ENCODE results near the gene CYP24A1. TPM values are rescaled to one million over a fixed set of nuclear protein-coding genes. Genes with fewer than 3 reads are reported as not detected.

The CYP24A1 gene
- total and polyA plus RNA-seq, 9 donors, result 0.49 to 1.2 (median 0.72) TPM

GRCh38 chr20:54203281-54203680 is 29.5 kb upstream of the CYP24A1 start:
- H3K9me3 ChIP-seq (replicated peaks; ENCODE audit: control insufficient read depth, low read depth, low read length), result no peaks in the 10 kb centered on the region
- H3K36me3 ChIP-seq (ENCODE audit: control insufficient read depth, insufficient read depth, low read length), result no peaks in the 10 kb centered on the region
- DNase-seq, result no peak
- no peak overlapping the region for H3K27ac ChIP-seq (ENCODE audit: low read length)
- no peak overlapping the region for H3K4me3 ChIP-seq (ENCODE audit: low read length)
- no peaks in the 10 kb centered on the region for H3K4me1 ChIP-seq (ENCODE audit: control insufficient read depth, insufficient read depth, low read length)
- no peaks in the 10 kb centered on the region for H3K27me3 ChIP-seq (ENCODE audit: control insufficient read depth, insufficient read depth, low read length)
- WGBS (ENCODE audit: insufficient coverage), result no CpG with 5 or more reads among the region's 5 CpGs

GRCh38 chr20:54201268-54201846 is 27.6 kb upstream of the CYP24A1 start:
- H3K27me3 ChIP-seq (ENCODE audit: control insufficient read depth, insufficient read depth, low read length), result no peaks in the 10 kb centered on the region
- no peaks in the 10 kb centered on the region for H3K4me1 ChIP-seq (ENCODE audit: control insufficient read depth, insufficient read depth, low read length)
- H3K9me3 ChIP-seq (replicated peaks; ENCODE audit: control insufficient read depth, low read depth, low read length), result no peaks in the 10 kb centered on the region
- WGBS (ENCODE audit: insufficient coverage), result 88% methylated on average over 3 of the region's 4 CpGs
- H3K36me3 ChIP-seq (ENCODE audit: control insufficient read depth, insufficient read depth, low read length), result no peaks in the 10 kb centered on the region
- H3K27ac ChIP-seq (ENCODE audit: low read length), result no peak overlapping the region
- DNase-seq, result no peak
- no peak overlapping the region for H3K4me3 ChIP-seq (ENCODE audit: low read length)

GRCh38 chr20:54200487-54201267 is 26.9 kb upstream of the CYP24A1 start:
- Histone ChIP-seq H3K36me3 (ENCODE audit: control insufficient read depth, insufficient read depth, low read length) (no peaks in the 10 kb centered on the region), H3K4me3 (ENCODE audit: low read length) (no peak overlapping the region), H3K27me3 (ENCODE audit: control insufficient read depth, insufficient read depth, low read length) (no peaks in the 10 kb centered on the region), H3K9me3 (replicated peaks; ENCODE audit: control insufficient read depth, low read depth, low read length) (no peaks in the 10 kb centered on the region), H3K4me1 (ENCODE audit: control insufficient read depth, insufficient read depth, low read length) (no peaks in the 10 kb centered on the region), H3K27ac (ENCODE audit: low read length) (no peak overlapping the region)
- no peak for DNase-seq
- 72% methylated on average over 5 of the region's 7 CpGs for WGBS (ENCODE audit: insufficient coverage)

- no peaks in the 10 kb centered on the region for H3K9me3 ChIP-seq (replicated peaks; ENCODE audit: control insufficient read depth, low read depth, low read length)
- H3K36me3 ChIP-seq (ENCODE audit: control insufficient read depth, insufficient read depth, low read length), result no peaks in the 10 kb centered on the region
- H3K27me3 ChIP-seq (ENCODE audit: control insufficient read depth, insufficient read depth, low read length), result no peaks in the 10 kb centered on the region
- 17% methylated on average over 2 of the region's 7 CpGs for whole genome bisulfite sequencing (ENCODE audit: insufficient coverage)
- DNase-seq, result peak; percentile 81
- peaks cover 7% of the 10 kb centered on the region for H3K4me1 ChIP-seq (ENCODE audit: control insufficient read depth, insufficient read depth, low read length)
- H3K27ac ChIP-seq (ENCODE audit: low read length), result no peak overlapping the region
- no peak overlapping the region for H3K4me3 ChIP-seq (ENCODE audit: low read length)
Measured at GRCh38 chr20:54199721-54200176, 26.0 kb upstream of the CYP24A1 start.

GRCh38 chr20:54199283-54199682 is 25.5 kb upstream of the CYP24A1 start:
- no peak for DNase-seq
- H3K36me3 ChIP-seq (ENCODE audit: control insufficient read depth, insufficient read depth, low read length), result no peaks in the 10 kb centered on the region
- H3K27me3 ChIP-seq (ENCODE audit: control insufficient read depth, insufficient read depth, low read length), result no peaks in the 10 kb centered on the region
- H3K27ac ChIP-seq (ENCODE audit: low read length), result no peak overlapping the region
- H3K9me3 ChIP-seq (replicated peaks; ENCODE audit: control insufficient read depth, low read depth, low read length), result no peaks in the 10 kb centered on the region
- H3K4me3 ChIP-seq (ENCODE audit: low read length), result no peak overlapping the region
- H3K4me1 ChIP-seq (ENCODE audit: control insufficient read depth, insufficient read depth, low read length), result peaks cover 10% of the 10 kb centered on the region
- WGBS (ENCODE audit: insufficient coverage), result 89% methylated on average over 5 of the region's 6 CpGs

GRCh38 chr20:54197621-54198604 is 24.1 kb upstream of the CYP24A1 start:
- no peaks in the 10 kb centered on the region for H3K27me3 ChIP-seq (ENCODE audit: control insufficient read depth, insufficient read depth, low read length)
- peaks cover 10% of the 10 kb centered on the region for H3K4me1 ChIP-seq (ENCODE audit: control insufficient read depth, insufficient read depth, low read length)
- no peak overlapping the region for H3K4me3 ChIP-seq (ENCODE audit: low read length)
- 68% methylated on average over 3 of the region's 13 CpGs for WGBS (ENCODE audit: insufficient coverage)
- no peaks in the 10 kb centered on the region for H3K36me3 ChIP-seq (ENCODE audit: control insufficient read depth, insufficient read depth, low read length)
- DNase-seq, result peak; percentile 60
- H3K9me3 ChIP-seq (replicated peaks; ENCODE audit: control insufficient read depth, low read depth, low read length), result no peaks in the 10 kb centered on the region
- H3K27ac ChIP-seq (ENCODE audit: low read length), result no peak overlapping the region

GRCh38 chr20:54195483-54196472 is 22.0 kb upstream of the CYP24A1 start:
- H3K9me3 ChIP-seq (replicated peaks; ENCODE audit: control insufficient read depth, low read depth, low read length), result no peaks in the 10 kb centered on the region
- H3K27ac ChIP-seq (ENCODE audit: low read length), result no peak overlapping the region
- no peaks in the 10 kb centered on the region for H3K36me3 ChIP-seq (ENCODE audit: control insufficient read depth, insufficient read depth, low read length)
- no peak overlapping the region for H3K4me3 ChIP-seq (ENCODE audit: low read length)
- no peak for DNase-seq
- H3K4me1 ChIP-seq (ENCODE audit: control insufficient read depth, insufficient read depth, low read length), result peaks cover 10% of the 10 kb centered on the region
- WGBS (ENCODE audit: insufficient coverage), result 78% methylated on average over 3 of the region's 13 CpGs
- H3K27me3 ChIP-seq (ENCODE audit: control insufficient read depth, insufficient read depth, low read length), result no peaks in the 10 kb centered on the region

- Histone ChIP-seq H3K27ac (ENCODE audit: low read length) (peak overlapping the region; percentile 65), H3K27me3 (ENCODE audit: control insufficient read depth, insufficient read depth, low read length) (no peaks in the 10 kb centered on the region), H3K4me1 (ENCODE audit: control insufficient read depth, insufficient read depth, low read length) (peaks cover 10% of the 10 kb centered on the region), H3K36me3 (ENCODE audit: control insufficient read depth, insufficient read depth, low read length) (no peaks in the 10 kb centered on the region), H3K9me3 (replicated peaks; ENCODE audit: control insufficient read depth, low read depth, low read length) (no peaks in the 10 kb centered on the region), H3K4me3 (ENCODE audit: low read length) (no peak overlapping the region)
- DNase-seq, result peak; percentile 91
- 37% methylated on average over 6 of the region's 11 CpGs for WGBS (ENCODE audit: insufficient coverage)
Measured at GRCh38 chr20:54194724-54195438, 21.1 kb upstream of the CYP24A1 start.

- H3K4me1 ChIP-seq (ENCODE audit: control insufficient read depth, insufficient read depth, low read length), result peaks cover 10% of the 10 kb centered on the region
- H3K36me3 ChIP-seq (ENCODE audit: control insufficient read depth, insufficient read depth, low read length), result no peaks in the 10 kb centered on the region
- no peak for DNase-seq
- no peak overlapping the region for H3K27ac ChIP-seq (ENCODE audit: low read length)
- no peak overlapping the region for H3K4me3 ChIP-seq (ENCODE audit: low read length)
- H3K9me3 ChIP-seq (replicated peaks; ENCODE audit: control insufficient read depth, low read depth, low read length), result no peaks in the 10 kb centered on the region
- 100% methylated on average over 2 of the region's 5 CpGs for WGBS (ENCODE audit: insufficient coverage)
- no peaks in the 10 kb centered on the region for H3K27me3 ChIP-seq (ENCODE audit: control insufficient read depth, insufficient read depth, low read length)
Measured at GRCh38 chr20:54193817-54194216, 20.0 kb upstream of the CYP24A1 start.
